ENCODE data around the gene CAGE1. TPM values are rescaled to one million over a fixed set of nuclear protein-coding genes. Genes with fewer than 3 reads are reported as not detected.
"Not testable (repeated sequence)": the region's sequence is repeated elsewhere in the genome, so short reads cannot be mapped to it uniquely, and the experiment has no call there.

The CAGE1 gene
- total RNA-seq, 1 experiment from 2014 or later: not detected

DNA sequence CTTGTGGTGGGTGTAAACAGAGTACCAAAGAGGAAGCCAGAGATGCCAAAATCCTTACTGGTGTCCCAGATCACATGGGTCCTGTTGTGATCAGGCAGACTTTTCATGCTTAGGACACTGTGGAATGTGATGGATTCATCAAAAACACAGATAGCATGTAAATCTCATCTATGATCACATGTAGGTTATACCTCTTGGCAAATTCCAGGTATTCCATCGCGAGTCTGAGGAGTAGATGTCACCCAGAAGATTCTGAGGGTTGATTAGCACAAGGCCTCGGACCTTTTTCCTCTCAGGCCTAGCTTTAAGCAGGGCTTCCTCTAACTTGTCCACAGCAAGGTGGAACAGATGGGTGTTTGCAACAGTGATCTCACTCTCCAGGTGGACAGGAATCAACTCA, 48.3 kb downstream of the CAGE1 start:
- DNase-seq (ENCODE audit: extremely low read depth, low read depth): no peak

DNA sequence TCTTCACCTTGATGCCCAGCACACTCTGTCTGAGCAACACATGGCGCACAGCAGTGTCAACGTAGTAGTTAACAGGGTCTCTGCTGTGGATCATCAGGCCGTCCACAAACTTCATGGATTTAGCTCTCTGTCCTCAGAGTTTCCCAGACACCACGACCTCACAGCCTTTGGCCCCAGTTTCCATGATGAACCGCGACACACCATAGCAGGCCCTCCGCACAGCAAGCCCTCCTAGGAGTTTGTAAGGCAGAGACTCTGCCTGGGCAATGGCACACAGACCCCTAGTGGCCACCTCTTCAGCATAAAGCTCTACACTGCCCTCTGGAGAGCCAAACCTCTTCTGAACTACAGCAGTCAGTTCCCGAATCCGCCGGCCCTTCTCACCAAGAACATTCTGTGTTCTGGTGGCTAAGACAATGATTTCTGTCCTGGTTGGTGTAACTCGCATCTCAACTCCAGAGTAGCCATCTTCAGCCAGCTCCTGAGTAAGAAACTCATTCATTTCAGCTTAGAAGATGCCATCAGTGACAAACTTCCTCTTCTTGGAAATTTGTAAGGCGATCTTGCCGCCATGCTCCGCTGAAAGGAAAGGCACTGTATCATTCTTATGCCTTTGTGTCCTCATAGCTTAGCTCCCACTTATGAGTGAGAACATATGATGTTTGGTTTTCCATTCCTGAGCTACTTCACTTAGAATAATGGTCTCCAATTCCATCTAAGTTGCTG, 50.4 kb downstream of the CAGE1 start:
- peak; percentile 9 for DNase-seq (ENCODE audit: extremely low read depth, low read depth)

DNA sequence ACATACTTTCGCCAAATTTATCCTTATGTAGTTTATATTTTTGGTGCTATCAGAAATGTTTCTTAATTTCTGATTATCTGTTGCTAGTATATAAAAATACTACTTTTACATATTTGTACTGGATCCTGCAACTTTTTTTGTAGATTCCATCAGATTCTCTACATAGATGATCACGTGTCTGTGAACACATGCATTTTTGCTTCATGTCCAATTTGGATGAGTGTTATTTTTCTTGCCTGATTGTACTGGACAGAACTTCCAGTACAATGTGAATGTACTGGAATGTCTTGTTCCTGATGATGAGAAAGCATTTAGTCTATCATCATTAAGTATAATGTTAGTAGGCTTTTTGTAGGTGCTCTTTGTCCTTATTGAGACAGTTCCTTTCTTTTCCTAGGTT, 51.5 kb downstream of the CAGE1 start:
- no peak for DNase-seq (ENCODE audit: extremely low read depth, low read depth)

DNA sequence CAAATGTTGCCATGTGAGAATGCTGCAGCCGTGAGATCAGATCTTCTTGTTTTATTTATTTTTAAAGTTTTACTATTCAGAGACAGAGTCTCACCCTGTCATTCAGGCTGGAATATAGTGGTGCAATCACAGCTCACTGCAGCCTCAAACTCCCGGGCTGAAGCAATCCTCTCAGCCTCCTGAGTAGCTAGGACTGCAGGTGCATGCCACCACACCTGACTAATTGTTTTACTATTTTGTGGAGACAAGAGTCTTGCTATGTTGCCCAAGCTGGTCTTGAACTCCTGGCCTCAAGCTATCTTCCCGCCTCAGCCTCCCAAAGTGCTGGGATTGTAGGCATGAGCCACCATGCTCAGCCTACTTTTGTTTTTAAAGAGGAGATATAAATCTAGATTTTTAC, 54.0 kb downstream of the CAGE1 start:
- no peak for DNase-seq (ENCODE audit: extremely low read depth, low read depth)

DNA sequence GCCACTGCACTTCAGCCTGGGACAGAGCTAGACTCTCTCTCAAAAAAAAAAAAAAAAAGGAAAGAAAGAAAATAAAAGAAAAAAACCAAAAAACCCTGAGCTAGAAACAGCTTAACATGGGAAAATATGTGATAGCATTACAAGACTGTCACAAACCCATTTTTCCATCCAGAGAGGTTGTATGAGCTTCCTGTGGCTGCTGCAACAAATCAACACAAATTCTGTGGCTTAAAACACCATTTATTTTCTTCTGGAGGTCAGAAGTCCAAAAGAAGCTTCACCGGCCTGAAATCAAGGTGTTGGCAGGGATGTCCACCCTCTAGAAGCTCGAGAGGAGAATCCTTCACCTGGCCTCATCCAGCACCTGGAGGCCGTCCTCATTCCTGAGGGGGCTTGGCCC, 54.9 kb downstream of the CAGE1 start:
- no peak for DNase-seq (ENCODE audit: extremely low read depth, low read depth)

DNA sequence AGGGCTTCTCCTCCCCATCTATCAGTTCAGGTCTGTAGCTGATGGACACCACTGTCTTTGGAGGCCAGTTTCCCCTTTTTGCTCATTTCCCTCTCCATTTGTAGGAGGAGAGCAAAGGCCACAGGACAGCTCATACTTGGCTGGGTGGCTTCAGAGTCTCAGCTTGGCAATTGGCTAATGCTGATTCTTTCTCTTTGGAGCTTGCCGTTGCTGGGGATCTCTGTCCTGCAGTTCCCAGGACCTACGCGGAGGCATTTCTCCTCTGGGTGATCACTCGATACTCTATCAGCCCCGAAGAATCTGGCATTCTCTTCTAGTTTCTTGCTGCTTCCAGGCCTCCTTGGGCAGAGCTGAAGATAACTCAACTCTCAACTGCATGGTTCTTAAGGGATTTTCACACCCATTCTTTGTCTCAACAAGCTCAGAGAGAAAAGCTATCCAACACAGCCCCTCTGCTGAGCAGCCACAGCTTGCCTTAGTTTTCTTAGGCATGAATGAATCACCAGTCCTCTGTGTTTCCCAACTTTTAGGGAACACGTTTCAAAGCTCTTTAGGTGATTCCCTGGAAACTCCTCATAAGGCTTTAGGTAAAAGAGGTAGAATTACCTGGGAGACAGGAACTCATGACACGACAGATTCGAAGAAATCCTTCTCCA, 57.3 kb downstream of the CAGE1 start:
- no peak for DNase-seq (ENCODE audit: extremely low read depth, low read depth)

DNA sequence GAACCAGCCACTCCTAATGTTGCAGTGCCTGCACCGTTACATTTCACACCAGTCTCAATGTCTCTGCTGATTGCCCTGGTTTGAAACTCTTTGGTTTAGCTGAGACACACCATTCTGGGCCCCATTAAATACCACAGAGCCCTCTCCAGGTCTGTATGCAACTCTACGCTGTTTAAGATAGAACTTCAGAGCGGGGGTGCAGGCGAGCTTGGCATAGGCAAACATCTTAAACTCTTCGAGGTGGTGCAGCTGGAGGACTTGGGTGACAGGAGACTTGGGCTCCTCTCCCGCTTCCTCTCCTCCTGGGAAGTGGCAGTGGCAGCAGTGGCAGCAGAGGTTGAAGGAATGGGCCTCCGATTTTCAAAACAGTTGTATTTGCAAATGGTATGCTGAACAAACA, 58.1 kb downstream of the CAGE1 start:
- DNase-seq (ENCODE audit: extremely low read depth, low read depth): no peak

DNA sequence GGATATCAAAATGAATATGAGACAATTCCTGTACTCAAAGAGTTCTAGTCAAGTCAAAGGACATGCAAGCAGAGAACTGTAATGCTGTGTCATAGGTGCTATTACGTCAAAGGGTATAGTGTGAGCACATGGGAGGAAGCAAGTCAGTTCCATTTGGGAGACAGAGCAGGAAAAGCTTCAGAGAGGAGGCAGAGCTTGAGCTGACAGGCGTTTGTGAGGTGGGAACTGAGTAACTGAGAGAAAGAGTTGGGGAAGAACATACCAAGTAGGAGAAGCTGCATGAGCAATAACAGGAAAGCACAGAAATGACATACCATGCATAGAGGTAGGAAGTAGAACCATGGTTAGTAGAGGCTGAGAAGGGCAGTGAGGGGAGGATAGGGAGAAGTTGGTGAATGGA, 61.3 kb downstream of the CAGE1 start:
- no peak for DNase-seq (ENCODE audit: extremely low read depth, low read depth)

DNA sequence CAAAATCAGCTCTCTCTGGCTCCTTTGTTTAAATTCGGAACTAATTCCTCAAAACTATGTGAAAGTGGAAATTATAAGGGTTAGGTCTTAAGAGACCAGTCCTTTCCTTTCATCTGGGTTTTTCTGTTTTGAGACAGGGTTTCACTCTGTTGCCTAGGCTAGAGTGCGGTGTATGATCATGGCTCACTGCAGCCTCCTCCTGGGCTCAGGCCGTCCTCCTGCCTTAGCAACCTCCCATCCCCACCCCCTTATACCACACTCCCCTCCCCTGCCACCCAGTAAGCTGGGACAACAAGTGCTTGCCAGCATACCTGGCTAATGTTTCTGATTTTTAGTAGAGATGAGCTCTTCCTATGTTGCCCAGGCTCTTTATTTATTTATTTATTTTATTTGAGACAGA, 63.8 kb downstream of the CAGE1 start:
- no peak for DNase-seq (ENCODE audit: extremely low read depth, low read depth)

DNA sequence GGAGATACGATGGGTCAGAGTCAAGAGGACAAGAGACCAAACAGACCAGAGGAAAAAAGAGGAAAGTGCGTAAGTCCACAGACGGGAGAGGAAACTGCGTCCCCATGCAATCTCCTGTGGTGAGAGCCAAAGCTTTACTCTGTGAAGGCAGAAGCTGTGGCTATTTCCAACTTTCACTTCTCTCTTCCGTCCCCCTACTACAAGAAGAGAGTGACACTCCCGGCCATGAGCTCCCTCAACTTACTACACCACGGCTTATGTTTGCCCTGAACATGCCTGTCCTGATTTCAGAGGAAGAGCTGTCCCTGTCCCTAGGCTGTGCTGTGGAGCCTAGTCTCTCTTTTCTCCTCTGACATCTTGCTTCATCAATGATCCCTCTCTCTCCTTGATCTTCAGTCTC, 65.0 kb downstream of the CAGE1 start:
- no peak for DNase-seq (ENCODE audit: extremely low read depth, low read depth)

DNA sequence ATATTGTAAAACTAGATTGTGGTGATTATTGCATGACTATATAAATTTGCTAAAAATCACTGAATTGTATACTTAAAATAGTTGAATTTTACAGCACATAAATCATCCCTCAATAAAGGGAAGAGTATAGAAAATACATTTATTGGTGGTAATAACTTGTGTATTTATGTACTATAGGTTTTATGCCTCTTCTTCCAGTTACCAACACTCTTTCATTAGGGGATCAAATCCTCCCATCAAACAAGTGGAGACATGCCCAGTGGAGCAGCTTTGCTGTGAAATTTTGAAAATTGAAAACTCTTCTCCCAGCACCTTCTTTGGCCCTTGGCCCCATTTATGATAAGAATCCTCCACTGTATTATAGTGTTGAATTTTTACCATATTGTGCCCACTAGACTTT, 66.5 kb downstream of the CAGE1 start:
- DNase-seq (ENCODE audit: extremely low read depth, low read depth): no peak

DNA sequence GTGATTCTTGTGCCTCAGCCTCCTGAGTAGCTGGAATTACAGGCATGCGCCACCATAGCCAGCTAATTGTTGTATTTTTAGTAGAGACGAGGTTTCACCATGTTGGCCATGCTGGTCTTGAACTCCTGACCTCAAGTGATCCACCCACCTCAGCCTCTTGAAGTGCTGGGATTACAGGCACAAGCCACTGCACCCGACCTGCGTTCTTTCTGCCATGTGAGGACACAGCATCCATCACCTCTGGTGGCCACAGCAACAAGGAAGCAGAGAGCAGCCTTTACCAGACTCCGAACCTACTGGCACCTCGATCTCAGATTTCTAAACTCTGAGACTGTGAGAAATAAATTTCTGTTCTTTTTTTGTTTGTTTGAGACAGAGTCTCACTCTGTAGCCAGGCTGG, 67.7 kb downstream of the CAGE1 start:
- not testable (repeated sequence) for DNase-seq (ENCODE audit: extremely low read depth, low read depth)

DNA sequence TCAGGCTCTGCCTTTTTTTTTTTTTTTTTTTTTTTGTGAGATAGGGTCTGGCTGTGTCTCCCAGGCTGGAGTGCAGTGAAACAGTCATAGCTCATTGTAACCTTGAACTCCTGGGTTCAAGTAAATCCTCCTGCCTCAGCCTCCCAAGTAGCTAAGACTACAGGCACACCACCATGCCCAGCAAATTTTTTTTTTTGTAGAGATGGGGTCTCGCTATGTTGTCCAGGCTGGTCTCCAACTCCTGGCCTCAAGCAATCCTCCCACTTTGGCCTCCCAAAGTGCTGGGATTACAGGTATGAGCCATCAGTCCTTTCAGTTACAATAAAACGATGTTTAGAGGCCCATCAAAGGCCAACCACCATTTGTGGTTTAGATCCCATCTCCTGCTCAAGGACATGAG, 70.1 kb downstream of the CAGE1 start:
- not testable (repeated sequence) for DNase-seq (ENCODE audit: extremely low read depth, low read depth)

DNA sequence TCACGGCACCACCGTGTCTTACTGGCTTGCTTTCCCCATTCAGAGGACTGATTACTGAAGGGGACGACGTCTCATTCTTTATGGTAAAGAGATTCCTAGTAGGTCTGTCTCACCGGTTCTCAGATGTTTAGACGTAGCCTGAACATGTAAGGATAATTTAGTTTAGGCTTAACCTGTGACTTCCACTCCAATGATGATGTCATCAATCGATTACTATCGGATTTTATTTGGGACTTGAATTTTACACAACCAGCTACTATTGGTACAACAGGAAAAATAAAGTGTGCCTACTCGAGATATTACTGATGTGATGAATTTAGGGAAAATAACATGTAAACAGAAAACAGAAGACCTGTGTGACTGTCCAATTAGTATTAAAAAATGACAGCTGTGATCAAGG, 72.0 kb downstream of the CAGE1 start:
- no peak for DNase-seq (ENCODE audit: extremely low read depth, low read depth)

DNA sequence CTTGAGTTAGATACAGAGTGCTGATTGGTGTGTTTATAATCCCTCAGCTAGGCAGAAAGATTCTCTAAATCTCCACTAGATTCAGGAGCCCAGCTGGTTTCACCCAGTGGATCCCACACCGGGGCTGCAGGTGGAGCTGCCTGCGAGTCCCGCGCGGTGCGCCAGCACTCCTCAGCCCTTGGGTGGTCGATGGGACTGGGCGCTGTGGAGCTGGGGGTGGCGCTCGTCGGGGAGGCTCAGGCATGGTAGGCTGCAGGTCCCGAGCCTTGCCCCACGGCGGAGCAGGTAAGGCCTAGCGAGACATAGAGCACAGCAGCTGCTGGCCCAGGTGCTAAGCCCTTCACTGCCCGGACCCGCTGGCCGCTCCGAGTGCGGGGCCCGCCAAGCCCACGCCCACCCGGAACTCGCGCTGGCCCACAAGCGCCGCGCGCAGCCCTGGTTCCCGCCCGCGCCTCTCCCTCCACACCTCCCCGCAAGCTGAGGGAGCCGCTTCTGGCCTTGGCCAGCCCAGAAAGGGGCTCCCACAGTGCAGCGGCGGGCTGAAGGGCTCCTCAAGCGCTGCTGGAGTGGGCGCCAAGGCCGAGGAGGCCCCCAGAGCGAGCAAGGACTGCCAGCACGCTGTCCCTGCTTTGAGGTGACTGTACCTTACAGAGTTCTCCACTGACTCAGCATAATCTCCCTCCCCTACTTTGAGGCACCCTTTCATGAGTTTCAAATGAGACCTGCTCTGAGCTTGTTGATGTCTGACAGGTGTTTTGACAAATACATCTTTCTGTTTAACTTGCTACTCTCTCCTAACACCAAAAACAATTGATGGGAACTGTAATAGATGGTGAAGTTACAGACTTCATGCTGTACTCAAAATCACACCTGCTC, 72.6 kb downstream of the CAGE1 start:
- DNase-seq (ENCODE audit: extremely low read depth, low read depth): no peak

DNA sequence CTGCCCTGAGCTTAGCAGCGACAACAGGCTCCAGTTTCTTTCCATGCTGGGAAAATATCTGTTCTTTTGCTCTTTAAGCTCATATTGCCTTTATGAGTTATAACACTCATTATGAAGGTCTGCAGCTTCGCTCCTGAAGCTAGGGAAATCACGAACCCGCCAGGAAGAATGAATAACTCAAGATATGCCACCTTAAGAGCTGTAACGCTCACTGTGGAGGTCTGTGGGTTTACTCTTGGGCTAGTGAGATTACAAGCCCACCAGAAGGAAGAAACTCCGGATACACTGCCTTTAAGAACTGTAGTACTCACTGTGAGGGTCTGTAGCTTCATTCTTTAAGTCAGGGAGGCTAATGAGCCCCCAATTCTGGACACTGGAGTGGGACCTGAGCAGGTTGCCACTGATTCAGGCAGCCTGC, 73.6 kb downstream of the CAGE1 start:
- no peak for DNase-seq (ENCODE audit: extremely low read depth, low read depth)

DNA sequence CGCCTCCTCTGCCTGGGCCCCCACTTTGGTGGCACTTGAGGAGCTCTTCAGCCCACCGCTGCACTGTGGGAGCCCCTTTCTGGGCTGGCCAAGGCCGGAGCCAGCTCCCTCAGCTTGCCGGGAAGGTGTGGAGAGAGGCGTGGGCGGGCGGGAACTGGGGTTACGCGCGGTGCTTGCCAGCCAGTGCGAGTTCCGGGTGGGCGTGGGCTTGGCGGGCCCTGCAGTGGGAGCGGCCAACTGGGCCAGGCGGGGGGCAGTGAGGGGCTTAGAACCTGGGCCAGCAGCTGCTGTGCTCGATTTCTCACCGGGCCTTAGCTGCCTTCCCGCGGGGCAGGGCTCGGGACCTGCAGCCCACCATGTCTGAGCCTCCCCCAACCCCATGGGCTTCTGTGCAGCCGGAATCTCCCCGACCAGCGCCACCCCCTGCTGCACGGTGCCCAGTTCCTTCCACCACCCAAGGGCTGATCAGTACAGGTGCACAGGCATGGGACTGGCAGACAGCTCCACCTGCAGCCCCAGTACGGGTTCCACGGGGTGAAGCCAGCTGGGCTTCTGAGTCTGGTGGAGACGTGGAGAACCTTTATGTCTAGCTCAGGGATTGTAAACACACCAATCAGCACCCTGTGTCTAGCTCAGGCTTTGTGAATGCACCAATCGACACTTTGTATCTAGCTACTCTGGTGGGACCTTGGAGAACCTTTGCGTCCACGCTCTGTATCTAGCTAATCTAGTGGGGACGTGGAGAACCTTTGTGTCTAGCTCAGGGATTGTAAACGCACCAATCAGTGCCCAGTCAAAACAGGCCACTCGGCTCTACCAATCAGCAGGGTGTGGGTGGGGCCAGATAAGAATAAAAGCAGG, 74.2 kb downstream of the CAGE1 start:
- not testable (repeated sequence) for DNase-seq (ENCODE audit: extremely low read depth, low read depth)

DNA sequence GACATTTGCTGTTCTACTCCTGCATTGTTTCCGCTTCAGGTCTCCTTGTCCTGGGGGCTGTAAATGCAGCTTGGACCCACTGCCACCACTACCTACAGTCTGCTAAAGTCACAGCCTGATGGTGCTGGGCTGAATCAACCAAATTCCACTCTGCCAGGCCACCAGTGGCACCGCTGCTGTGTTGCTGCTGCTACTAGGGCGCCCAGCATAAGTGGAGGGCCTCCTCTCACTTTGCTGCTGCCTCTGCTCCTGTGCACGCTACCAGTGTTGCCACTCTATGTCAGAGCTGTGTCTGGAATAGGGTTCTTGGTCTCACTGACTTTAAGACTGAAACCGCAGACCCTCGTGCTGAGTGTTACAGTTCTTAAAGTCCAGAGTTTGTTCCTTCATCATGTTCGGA, 75.1 kb downstream of the CAGE1 start:
- no peak for DNase-seq (ENCODE audit: extremely low read depth, low read depth)

DNA sequence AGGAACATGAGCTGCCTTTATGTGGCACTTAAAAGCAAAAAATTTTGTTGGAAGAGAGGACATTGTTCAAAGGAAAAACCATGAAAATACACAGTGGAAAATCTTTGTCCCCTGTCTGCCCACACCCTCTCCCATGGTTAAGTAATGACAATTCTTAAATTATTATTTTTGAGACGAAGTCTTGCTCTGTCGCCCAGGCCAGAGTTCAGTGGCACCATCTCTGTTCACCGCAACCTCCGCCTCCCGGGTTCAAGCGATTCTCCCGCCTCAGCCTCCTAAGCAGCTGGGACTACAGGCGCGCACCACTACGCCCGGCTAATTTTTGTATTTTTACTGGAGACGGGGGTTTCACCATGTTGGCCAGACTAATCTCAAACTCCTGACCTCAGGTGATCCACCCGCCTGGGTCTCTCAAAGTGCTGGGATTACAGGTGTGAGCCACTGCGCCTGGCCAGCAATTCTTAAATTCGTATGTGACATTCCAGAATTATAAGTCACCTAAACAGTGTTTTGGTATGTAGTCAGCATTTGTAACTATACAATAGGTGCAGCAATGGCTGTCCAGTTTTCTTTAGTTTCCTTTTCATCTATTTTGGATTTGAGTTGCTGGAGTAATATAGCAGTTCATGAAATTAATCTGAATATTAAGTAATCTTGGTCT, 75.9 kb downstream of the CAGE1 start:
- no peak for DNase-seq (ENCODE audit: extremely low read depth, low read depth)

All from NCI-H460 (cell line).